Glutamatergic neuron (in vitro differentiated cells): ENCODE results near the gene ANP32A. TPM values are rescaled to one million over a fixed set of nuclear protein-coding genes. Genes with fewer than 3 reads are reported as not detected.
A peak's percentile ranks its signal among the peaks of the same experiment; 100 is the strongest.

Experiments
- DNase-seq: peaks from one replicate; pipeline ENCODE4 v3.0.0; 2022
- H3K27ac Mint-ChIP-seq: one replicate; pipeline ENCODE4 v1.8.0; 2020; ENCODE audit warnings: mild to moderate bottlenecking, mixed read lengths, inconsistent platforms; ENCODE audit not compliant: unreplicated experiment
- H3K27me3 Mint-ChIP-seq: one replicate; pipeline ENCODE4 v1.8.0; 2020; ENCODE audit warnings: mild to moderate bottlenecking, moderate library complexity, mixed read lengths, inconsistent platforms; ENCODE audit not compliant: unreplicated experiment
- H3K36me3 Mint-ChIP-seq: one replicate; pipeline ENCODE4 v1.8.0; 2020; ENCODE audit warnings: mild to moderate bottlenecking, mixed read lengths, inconsistent platforms; ENCODE audit not compliant: unreplicated experiment
- H3K4me1 Mint-ChIP-seq: one replicate; pipeline ENCODE4 v1.8.0; 2020; ENCODE audit warnings: mild to moderate bottlenecking, low read depth, mixed read lengths, inconsistent platforms; ENCODE audit not compliant: unreplicated experiment
- H3K4me3 Mint-ChIP-seq: one replicate; pipeline ENCODE4 v1.8.0; 2020; ENCODE audit warnings: mild to moderate bottlenecking, mixed read lengths, inconsistent platforms; ENCODE audit not compliant: unreplicated experiment
- H3K9me3 Mint-ChIP-seq: one replicate; pipeline ENCODE4 v1.8.0; 2020; ENCODE audit warnings: mild to moderate bottlenecking, moderate library complexity, mixed read lengths, inconsistent platforms; ENCODE audit not compliant: unreplicated experiment
- total RNA-seq: library from RNA; stranded (reverse); fragmentation: NEBNext Ultra II Directional; extraction: Animal tissue kit (Norgen Biotek cat#: 25700); gene quantifications from one replicate; pipeline ENCODE4 v1.2.1, GENCODE V29; 2021; ENCODE audit not compliant: unreplicated experiment
- TF ChIP-seq, protein P1 (sequence below): fragments of 200-600 bp; sonication (generic); IDR thresholded peaks from one replicate; pipeline ENCODE4 v1.5.0; 2021; ENCODE audit not compliant: partially characterized antibody, unreplicated experiment

The ANP32A gene
- total RNA-seq, 1 donor from 2014 or later, result 134 TPM

DNA sequence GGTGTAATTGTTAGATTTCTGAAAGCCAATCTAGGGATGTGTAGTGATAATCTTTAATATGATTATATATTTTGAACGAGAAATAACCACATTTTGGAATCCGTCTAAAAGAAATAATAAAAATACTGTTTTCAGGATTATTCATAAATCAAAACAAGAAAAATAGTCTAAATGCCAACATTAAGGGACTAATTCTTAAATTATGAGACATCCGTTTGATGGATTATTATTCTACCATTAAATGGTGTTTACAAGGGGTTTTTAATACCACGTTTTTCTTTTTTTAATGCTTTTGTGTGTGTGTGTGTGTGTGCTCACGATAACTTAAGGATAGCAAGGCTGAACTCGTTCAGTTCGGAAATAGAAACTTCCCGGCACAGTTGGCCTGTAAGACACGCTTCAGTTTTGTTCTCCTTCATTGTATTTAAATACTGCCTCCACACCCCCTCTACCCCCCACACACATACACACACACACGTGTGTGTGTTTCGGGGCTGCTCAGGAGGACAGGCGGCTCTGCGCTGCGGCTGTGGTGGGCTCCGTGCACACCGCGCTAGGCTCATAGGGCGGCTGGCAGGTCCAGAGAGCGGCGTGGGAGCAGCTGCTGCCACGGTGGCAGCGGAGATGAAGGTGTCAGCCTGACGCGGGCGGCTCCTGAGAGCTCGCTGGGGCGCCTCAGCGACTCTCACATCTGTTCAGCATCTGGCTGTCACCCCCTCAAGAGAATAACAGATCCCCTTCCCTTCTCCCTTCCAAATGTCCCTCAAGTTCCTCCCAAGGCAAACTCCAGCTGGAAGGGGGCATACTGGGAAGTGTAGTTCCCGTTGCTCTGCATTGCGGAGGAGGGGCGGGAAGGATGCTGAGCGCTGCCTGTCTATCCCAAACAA, 23.0 kb upstream of the ANP32A start:
- Mint-ChIP-seq H3K4me1 (no peaks in the 10 kb centered on the region), H3K4me3 (peak overlapping the region; percentile 79), H3K27ac (no peak overlapping the region), H3K27me3 (no peaks in the 10 kb centered on the region), H3K36me3 (no peaks in the 10 kb centered on the region), H3K9me3 (no peaks in the 10 kb centered on the region)
- DNase-seq, result peak; percentile 63
- TF ChIP-seq, protein P1, sequence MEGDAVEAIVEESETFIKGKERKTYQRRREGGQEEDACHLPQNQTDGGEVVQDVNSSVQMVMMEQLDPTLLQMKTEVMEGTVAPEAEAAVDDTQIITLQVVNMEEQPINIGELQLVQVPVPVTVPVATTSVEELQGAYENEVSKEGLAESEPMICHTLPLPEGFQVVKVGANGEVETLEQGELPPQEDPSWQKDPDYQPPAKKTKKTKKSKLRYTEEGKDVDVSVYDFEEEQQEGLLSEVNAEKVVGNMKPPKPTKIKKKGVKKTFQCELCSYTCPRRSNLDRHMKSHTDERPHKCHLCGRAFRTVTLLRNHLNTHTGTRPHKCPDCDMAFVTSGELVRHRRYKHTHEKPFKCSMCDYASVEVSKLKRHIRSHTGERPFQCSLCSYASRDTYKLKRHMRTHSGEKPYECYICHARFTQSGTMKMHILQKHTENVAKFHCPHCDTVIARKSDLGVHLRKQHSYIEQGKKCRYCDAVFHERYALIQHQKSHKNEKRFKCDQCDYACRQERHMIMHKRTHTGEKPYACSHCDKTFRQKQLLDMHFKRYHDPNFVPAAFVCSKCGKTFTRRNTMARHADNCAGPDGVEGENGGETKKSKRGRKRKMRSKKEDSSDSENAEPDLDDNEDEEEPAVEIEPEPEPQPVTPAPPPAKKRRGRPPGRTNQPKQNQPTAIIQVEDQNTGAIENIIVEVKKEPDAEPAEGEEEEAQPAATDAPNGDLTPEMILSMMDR, result no peak

DNA sequence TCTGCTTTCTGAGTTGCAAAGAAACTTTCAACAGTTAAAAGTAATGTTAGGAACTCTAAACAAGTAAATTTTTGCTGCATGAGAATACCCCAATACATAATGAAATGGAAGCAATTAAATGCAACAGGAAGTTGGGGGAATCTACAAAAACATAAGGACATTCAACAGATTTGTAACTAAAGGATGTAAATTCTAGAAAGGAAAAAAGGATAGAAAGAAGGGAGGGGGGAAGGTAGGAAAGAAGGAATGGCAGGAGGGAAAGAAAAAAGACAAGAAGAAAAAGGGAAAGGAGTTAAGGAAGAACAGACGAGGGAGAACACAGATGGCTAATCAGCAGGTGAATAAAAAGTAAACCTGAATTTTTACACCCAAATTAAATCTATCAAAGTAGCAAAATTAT, 22.3 kb upstream of the ANP32A start:
- no peak for DNase-seq
- no peaks in the 10 kb centered on the region for H3K4me1 Mint-ChIP-seq
- H3K27ac Mint-ChIP-seq, result no peak overlapping the region
- H3K4me3 Mint-ChIP-seq, result peak overlapping the region; percentile 8
- no peaks in the 10 kb centered on the region for H3K36me3 Mint-ChIP-seq
- no peaks in the 10 kb centered on the region for H3K27me3 Mint-ChIP-seq
- TF ChIP-seq, protein P1, result no peak
- H3K9me3 Mint-ChIP-seq, result no peaks in the 10 kb centered on the region

DNA sequence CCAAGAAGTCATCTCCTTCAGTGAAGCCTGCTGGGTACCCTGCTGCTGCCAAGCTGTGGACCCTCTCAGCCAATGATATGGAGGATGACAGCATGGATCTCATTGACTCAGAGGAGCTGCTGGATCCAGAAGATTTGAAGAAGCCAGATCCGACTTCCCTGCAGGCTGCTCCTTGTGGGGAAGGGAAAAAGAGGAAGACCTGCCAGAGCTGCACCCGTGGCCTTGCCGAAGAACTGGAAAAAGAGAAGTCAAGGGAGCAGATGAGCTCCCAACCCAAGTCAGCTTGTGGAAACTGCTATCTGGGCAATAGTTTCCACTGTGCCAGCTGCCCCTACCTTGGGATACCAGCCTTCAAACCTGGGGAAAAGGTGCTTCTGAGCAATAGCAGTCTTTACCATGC, 13.7 kb upstream of the ANP32A start:
- no peaks in the 10 kb centered on the region for H3K4me1 Mint-ChIP-seq
- H3K4me3 Mint-ChIP-seq, result no peak overlapping the region
- H3K27me3 Mint-ChIP-seq, result no peaks in the 10 kb centered on the region
- no peak overlapping the region for H3K27ac Mint-ChIP-seq
- TF ChIP-seq, protein P1, result no peak
- no peak for DNase-seq
- peaks cover 3% of the 10 kb centered on the region for H3K9me3 Mint-ChIP-seq
- H3K36me3 Mint-ChIP-seq, result peaks cover 10% of the 10 kb centered on the region

DNA sequence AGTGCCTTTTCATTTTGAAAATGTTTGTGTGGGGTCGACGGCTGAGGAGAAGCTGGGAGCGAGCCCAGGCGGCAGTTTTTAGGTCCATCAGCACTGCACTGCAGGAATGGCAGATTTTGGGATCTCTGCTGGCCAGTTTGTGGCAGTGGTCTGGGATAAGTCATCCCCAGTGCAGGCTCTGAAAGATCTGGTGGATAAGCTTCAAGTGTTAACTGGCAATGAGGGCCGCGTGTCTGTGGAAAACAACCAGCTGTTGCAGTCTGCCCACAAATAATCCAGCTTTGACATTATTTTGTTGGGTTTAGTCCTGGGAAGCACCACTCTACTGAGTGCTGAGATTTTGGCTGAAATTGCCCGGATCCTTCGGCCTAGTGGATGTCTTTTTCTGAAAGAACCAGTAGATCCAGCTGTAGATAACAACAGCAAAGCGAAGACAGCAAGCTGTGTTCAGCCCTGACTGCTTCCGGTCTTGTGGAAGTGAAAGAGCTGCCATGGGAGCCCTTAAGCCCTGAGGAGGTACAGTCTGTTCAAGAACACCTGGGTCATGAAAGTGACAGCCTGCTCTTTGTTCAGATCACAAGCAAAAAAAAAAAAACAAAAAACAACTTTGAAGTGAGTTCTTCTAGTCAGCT, 13.1 kb upstream of the ANP32A start:
- no peak for DNase-seq
- Mint-ChIP-seq H3K4me3 (no peak overlapping the region), H3K36me3 (peaks cover 10% of the 10 kb centered on the region), H3K27ac (no peak overlapping the region), H3K27me3 (no peaks in the 10 kb centered on the region), H3K4me1 (no peaks in the 10 kb centered on the region), H3K9me3 (peaks cover 3% of the 10 kb centered on the region)
- TF ChIP-seq, protein P1, result no peak
